ENCODE data around the gene KANSL1.

The KANSL1 gene

DNA sequence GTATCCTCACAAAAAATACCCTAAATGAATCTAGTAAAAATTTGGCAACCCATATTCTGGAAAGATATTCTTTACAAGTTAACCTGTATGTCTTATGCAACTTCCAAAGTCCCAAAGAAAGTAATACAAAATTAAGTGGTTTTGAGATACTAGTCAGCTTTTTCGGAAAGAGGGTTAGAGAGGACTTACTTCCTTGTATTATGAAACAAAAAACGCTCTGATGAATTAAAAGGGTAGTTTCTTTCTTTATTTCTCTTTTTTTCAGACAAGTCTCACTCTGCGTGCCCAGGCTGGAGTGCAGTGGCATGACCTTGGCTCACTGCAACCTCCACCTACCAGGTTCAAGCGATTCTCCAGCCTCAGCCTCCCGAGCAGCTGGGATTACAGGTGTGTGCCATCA, 51.6 kb downstream of the KANSL1 start:
- Histone ChIP-seq H3K4me1 (ENCODE audit: control insufficient read depth, insufficient read depth, low read length) (peaks cover 26% of the 10 kb centered on the region), H3K9me3 (ENCODE audit: control insufficient read depth, low read length) (no peaks in the 10 kb centered on the region), H3K27me3 (ENCODE audit: control insufficient read depth, insufficient read depth, low read length) (no peaks in the 10 kb centered on the region), H3K4me3 (ENCODE audit: low read length) (no peak overlapping the region), H3K9ac (ENCODE audit: low read length) (no peak overlapping the region), H3K36me3 (ENCODE audit: control insufficient read depth, insufficient read depth, low read length) (no peaks in the 10 kb centered on the region)

DNA sequence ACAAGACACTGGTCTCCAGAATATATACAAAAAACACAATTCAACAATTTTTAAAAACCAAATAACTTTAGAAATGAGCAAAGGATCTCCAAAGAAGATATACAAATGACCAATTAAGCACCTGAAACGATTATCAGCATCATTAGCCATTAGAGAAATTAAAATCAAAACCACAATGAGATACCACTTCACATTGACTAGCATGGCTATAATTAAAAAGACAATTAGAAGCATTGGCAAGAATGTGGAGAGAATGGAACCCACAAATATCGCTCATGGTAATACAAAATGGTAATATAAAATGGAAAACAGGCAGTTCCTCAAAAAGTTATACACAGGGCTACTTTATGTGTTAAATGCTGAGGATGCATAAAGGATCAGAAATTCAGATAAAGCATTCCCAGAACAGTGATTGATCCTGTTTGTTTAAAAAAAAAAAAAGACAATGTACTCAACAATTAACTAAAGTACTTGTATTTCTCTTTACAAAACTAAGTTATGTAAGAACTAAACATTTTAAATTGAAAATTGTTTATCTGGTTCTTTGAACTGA, 52.5 kb downstream of the KANSL1 start:
- Histone ChIP-seq H3K36me3 (ENCODE audit: control insufficient read depth, insufficient read depth, low read length) (no peaks in the 10 kb centered on the region), H3K9me3 (ENCODE audit: control insufficient read depth, low read length) (no peaks in the 10 kb centered on the region), H3K9ac (ENCODE audit: low read length) (no peak overlapping the region), H3K4me1 (ENCODE audit: control insufficient read depth, insufficient read depth, low read length) (peaks cover 21% of the 10 kb centered on the region), H3K4me3 (ENCODE audit: low read length) (no peak overlapping the region), H3K27me3 (ENCODE audit: control insufficient read depth, insufficient read depth, low read length) (no peaks in the 10 kb centered on the region)

GRCh38 chr17:46139432-46140210, 53.6 kb downstream of the KANSL1 start:
- Histone ChIP-seq H3K9me3 (ENCODE audit: control insufficient read depth, low read length) (no peaks in the 10 kb centered on the region), H3K36me3 (ENCODE audit: control insufficient read depth, insufficient read depth, low read length) (no peaks in the 10 kb centered on the region), H3K4me3 (ENCODE audit: low read length) (no peak overlapping the region), H3K27me3 (ENCODE audit: control insufficient read depth, insufficient read depth, low read length) (no peaks in the 10 kb centered on the region), H3K4me1 (ENCODE audit: control insufficient read depth, insufficient read depth, low read length) (peaks cover 21% of the 10 kb centered on the region), H3K9ac (ENCODE audit: low read length) (no peak overlapping the region)

GRCh38 chr17:46138473-46138872, 54.8 kb downstream of the KANSL1 start:
- no peaks in the 10 kb centered on the region for H3K27me3 ChIP-seq (ENCODE audit: control insufficient read depth, insufficient read depth, low read length)
- no peaks in the 10 kb centered on the region for H3K9me3 ChIP-seq (ENCODE audit: control insufficient read depth, low read length)
- peaks cover 21% of the 10 kb centered on the region for H3K4me1 ChIP-seq (ENCODE audit: control insufficient read depth, insufficient read depth, low read length)
- H3K9ac ChIP-seq (ENCODE audit: low read length) = no peak overlapping the region
- H3K36me3 ChIP-seq (ENCODE audit: control insufficient read depth, insufficient read depth, low read length) = no peaks in the 10 kb centered on the region
- H3K4me3 ChIP-seq (ENCODE audit: low read length) = no peak overlapping the region

- Histone ChIP-seq H3K27me3 (ENCODE audit: control insufficient read depth, insufficient read depth, low read length) (no peaks in the 10 kb centered on the region), H3K9me3 (ENCODE audit: control insufficient read depth, low read length) (no peaks in the 10 kb centered on the region), H3K4me1 (ENCODE audit: control insufficient read depth, insufficient read depth, low read length) (peaks cover 21% of the 10 kb centered on the region), H3K36me3 (ENCODE audit: control insufficient read depth, insufficient read depth, low read length) (no peaks in the 10 kb centered on the region), H3K4me3 (ENCODE audit: low read length) (no peak overlapping the region), H3K9ac (ENCODE audit: low read length) (no peak overlapping the region)
Observed at GRCh38 chr17:46136820-46137219, 56.4 kb downstream of the KANSL1 start.

DNA sequence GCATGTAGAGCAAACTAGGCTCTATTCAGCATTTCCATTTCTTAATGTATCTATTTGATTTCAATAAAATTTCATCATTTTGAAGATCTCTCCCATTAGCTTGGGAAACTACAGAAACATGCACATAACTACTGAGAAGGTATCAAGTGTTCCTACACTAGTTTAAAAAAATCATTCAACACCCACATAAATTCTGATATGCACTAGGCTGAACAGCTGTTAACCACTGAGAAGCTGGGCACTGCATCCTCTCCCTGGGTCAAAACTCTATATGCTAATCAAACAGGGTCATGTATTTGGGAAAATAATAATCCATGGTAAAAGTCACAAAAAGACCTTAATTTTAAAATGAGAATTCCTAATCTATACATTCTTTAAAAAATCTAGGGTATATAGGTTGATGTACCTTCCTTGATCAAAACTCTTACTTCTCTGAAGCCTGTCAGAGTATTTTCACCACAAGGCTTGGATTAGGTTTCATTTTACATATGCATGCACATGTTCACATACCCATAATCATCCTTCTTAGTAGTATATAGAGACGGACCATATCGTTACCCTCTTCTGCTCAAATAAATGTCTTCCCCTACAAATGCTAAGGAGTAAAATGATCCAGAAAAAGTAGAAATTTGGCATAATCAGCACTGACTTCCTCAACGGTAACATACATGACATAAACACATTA, 57.2 kb downstream of the KANSL1 start:
- Histone ChIP-seq H3K4me1 (ENCODE audit: control insufficient read depth, insufficient read depth, low read length) (peaks cover 21% of the 10 kb centered on the region), H3K9me3 (ENCODE audit: control insufficient read depth, low read length) (no peaks in the 10 kb centered on the region), H3K27me3 (ENCODE audit: control insufficient read depth, insufficient read depth, low read length) (no peaks in the 10 kb centered on the region), H3K36me3 (ENCODE audit: control insufficient read depth, insufficient read depth, low read length) (no peaks in the 10 kb centered on the region), H3K9ac (ENCODE audit: low read length) (no peak overlapping the region), H3K4me3 (ENCODE audit: low read length) (no peak overlapping the region)

DNA sequence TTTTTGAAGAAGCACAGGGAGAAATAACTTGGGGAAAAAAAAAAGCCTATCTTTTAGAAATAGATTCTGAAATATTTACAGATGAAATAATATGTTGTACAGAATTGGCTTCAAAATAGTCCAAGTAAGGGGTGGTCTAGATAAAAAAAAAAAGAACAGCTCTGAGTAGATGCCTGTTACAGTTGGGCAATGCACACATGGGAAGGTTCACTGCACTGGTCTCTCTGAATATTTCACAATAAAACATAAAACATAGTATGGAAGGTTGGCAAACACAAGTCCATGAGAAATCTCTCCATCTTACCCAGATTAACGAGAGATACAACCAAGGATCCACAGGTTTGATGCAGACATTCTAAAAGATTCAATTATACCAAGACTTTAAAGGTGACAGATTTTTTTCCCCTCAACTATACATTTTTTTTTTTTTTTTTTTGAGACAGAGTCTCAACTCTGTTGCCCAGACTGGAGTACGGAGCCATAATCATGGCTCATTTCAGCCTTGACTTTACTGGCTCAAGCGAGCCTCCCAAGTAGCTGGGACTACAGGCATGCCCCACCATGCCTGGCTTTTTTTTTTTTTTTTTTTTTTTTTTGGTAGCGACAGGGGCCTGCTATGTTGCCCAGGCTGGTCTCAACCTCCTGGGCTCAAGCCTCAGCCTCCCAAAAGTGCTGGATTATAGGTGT, 58.0 kb downstream of the KANSL1 start:
- H3K4me1 ChIP-seq (ENCODE audit: control insufficient read depth, insufficient read depth, low read length) = peaks cover 21% of the 10 kb centered on the region
- no peaks in the 10 kb centered on the region for H3K27me3 ChIP-seq (ENCODE audit: control insufficient read depth, insufficient read depth, low read length)
- no peak overlapping the region for H3K4me3 ChIP-seq (ENCODE audit: low read length)
- H3K36me3 ChIP-seq (ENCODE audit: control insufficient read depth, insufficient read depth, low read length) = no peaks in the 10 kb centered on the region
- no peaks in the 10 kb centered on the region for H3K9me3 ChIP-seq (ENCODE audit: control insufficient read depth, low read length)
- H3K9ac ChIP-seq (ENCODE audit: low read length) = no peak overlapping the region

GRCh38 chr17:46129302-46129701, 63.9 kb downstream of the KANSL1 start:
- H3K36me3 ChIP-seq (ENCODE audit: control insufficient read depth, insufficient read depth, low read length) = no peaks in the 10 kb centered on the region
- no peak overlapping the region for H3K4me3 ChIP-seq (ENCODE audit: low read length)
- no peaks in the 10 kb centered on the region for H3K9me3 ChIP-seq (ENCODE audit: control insufficient read depth, low read length)
- H3K27me3 ChIP-seq (ENCODE audit: control insufficient read depth, insufficient read depth, low read length) = no peaks in the 10 kb centered on the region
- peaks cover 18% of the 10 kb centered on the region for H3K4me1 ChIP-seq (ENCODE audit: control insufficient read depth, insufficient read depth, low read length)
- no peak overlapping the region for H3K9ac ChIP-seq (ENCODE audit: low read length)

DNA sequence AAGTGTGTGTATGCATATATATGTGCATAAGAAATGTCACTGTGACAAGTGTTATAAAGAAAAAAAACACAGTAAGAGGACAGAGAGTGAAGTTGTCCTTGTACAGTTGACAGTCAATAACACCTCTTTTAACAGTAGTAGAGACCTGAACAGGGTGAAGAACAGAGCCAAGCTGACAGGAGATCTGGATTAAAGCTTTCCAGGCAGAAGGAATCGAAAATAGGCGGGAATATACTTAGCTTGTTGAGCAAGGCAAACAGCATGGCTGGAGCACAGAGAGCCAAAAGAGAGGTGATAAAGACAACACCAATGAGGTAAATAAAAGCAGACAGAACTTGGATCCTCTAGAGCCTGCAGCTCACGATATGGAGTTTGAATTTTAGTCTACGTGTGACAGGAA, 64.8 kb downstream of the KANSL1 start:
- H3K9me3 ChIP-seq (ENCODE audit: control insufficient read depth, low read length) = no peaks in the 10 kb centered on the region
- no peaks in the 10 kb centered on the region for H3K27me3 ChIP-seq (ENCODE audit: control insufficient read depth, insufficient read depth, low read length)
- no peaks in the 10 kb centered on the region for H3K36me3 ChIP-seq (ENCODE audit: control insufficient read depth, insufficient read depth, low read length)
- H3K9ac ChIP-seq (ENCODE audit: low read length) = no peak overlapping the region
- H3K4me3 ChIP-seq (ENCODE audit: low read length) = no peak overlapping the region
- H3K4me1 ChIP-seq (ENCODE audit: control insufficient read depth, insufficient read depth, low read length) = peaks cover 18% of the 10 kb centered on the region

- Histone ChIP-seq H3K9ac (ENCODE audit: low read length) (no peak overlapping the region), H3K36me3 (ENCODE audit: control insufficient read depth, insufficient read depth, low read length) (no peaks in the 10 kb centered on the region), H3K9me3 (ENCODE audit: control insufficient read depth, low read length) (no peaks in the 10 kb centered on the region), H3K4me3 (ENCODE audit: low read length) (no peak overlapping the region), H3K27me3 (ENCODE audit: control insufficient read depth, insufficient read depth, low read length) (no peaks in the 10 kb centered on the region), H3K4me1 (ENCODE audit: control insufficient read depth, insufficient read depth, low read length) (peaks cover 18% of the 10 kb centered on the region)
Observed at GRCh38 chr17:46127524-46127923, 65.7 kb downstream of the KANSL1 start.

GRCh38 chr17:46126840-46127239, 66.4 kb downstream of the KANSL1 start:
- no peak overlapping the region for H3K9ac ChIP-seq (ENCODE audit: low read length)
- H3K27me3 ChIP-seq (ENCODE audit: control insufficient read depth, insufficient read depth, low read length) = no peaks in the 10 kb centered on the region
- H3K4me3 ChIP-seq (ENCODE audit: low read length) = no peak overlapping the region
- H3K4me1 ChIP-seq (ENCODE audit: control insufficient read depth, insufficient read depth, low read length) = peaks cover 20% of the 10 kb centered on the region
- H3K36me3 ChIP-seq (ENCODE audit: control insufficient read depth, insufficient read depth, low read length) = no peaks in the 10 kb centered on the region
- no peaks in the 10 kb centered on the region for H3K9me3 ChIP-seq (ENCODE audit: control insufficient read depth, low read length)

GRCh38 chr17:46125831-46126230, 67.4 kb downstream of the KANSL1 start:
- no peaks in the 10 kb centered on the region for H3K27me3 ChIP-seq (ENCODE audit: control insufficient read depth, insufficient read depth, low read length)
- peaks cover 24% of the 10 kb centered on the region for H3K4me1 ChIP-seq (ENCODE audit: control insufficient read depth, insufficient read depth, low read length)
- H3K36me3 ChIP-seq (ENCODE audit: control insufficient read depth, insufficient read depth, low read length) = no peaks in the 10 kb centered on the region
- no peak overlapping the region for H3K4me3 ChIP-seq (ENCODE audit: low read length)
- H3K9ac ChIP-seq (ENCODE audit: low read length) = no peak overlapping the region
- no peaks in the 10 kb centered on the region for H3K9me3 ChIP-seq (ENCODE audit: control insufficient read depth, low read length)
